Neural cell (in vitro differentiated cells): ENCODE results near the gene KLHDC4. TPM values are rescaled to one million over a fixed set of nuclear protein-coding genes. Genes with fewer than 3 reads are reported as not detected.

Experiments
- H2AFZ ChIP-seq: fragments of 200-600, 300-800 bp; sonication (generic), shearing (Covaris generic); 2 replicates; pipeline ENCODE4 v1.6.0; 2014; ENCODE audit warnings: low read depth, mild to moderate bottlenecking, antibody characterized with exemption, low read length, moderate library complexity
- H3F3A ChIP-seq: fragments of 200-600 bp; shearing (Covaris generic); 2 replicates; pipeline ENCODE4 v1.6.1; 2016; ENCODE audit warnings: mild to moderate bottlenecking, moderate library complexity, mixed read lengths, antibody characterized with exemption, low read length; ENCODE audit not compliant: insufficient read depth, poor library complexity, severe bottlenecking
- H3K27ac ChIP-seq: fragments of 200-600, 300-800 bp; sonication (generic), shearing (Covaris generic); 2 replicates; pipeline ENCODE4 v1.5.1; 2014; ENCODE audit warnings: mild to moderate bottlenecking, low read length, moderate library complexity
- H3K27me3 ChIP-seq: fragments of 300-800, 200-600 bp; sonication (generic), shearing (Covaris generic); 2 replicates; pipeline ENCODE4 v1.6.0; 2014; ENCODE audit warnings: mild to moderate bottlenecking, low read depth, low read length, moderate library complexity; ENCODE audit not compliant: insufficient read depth
- H3K36me3 ChIP-seq: fragments of 300-800, 200-600 bp; sonication (generic), shearing (Covaris generic); 2 replicates; pipeline ENCODE4 v1.5.1; 2014; ENCODE audit warnings: mild to moderate bottlenecking, antibody characterized with exemption, low read length, moderate library complexity; ENCODE audit not compliant: insufficient read depth
- H3K4me2 ChIP-seq: fragments of 300-800, 200-600 bp; sonication (generic), shearing (Covaris generic); 2 replicates; pipeline ENCODE4 v1.6.0; 2014; ENCODE audit warnings: mild to moderate bottlenecking, low read length
- H3K4me3 ChIP-seq: fragments of 300-800, 200-600 bp; sonication (generic), shearing (Covaris generic); 2 replicates; pipeline ENCODE4 v1.5.1; 2014; ENCODE audit warnings: mild to moderate bottlenecking, low read length, moderate library complexity
- H3K79me2 ChIP-seq: fragments of 200-600 bp; shearing (Covaris generic); replicated peaks from 2 replicates; pipeline ENCODE4 v1.6.0; 2014; ENCODE audit warnings: mild to moderate bottlenecking, low read length, moderate library complexity; ENCODE audit not compliant: insufficient read depth
- H3K9ac ChIP-seq: fragments of 300-800, 200-600 bp; sonication (generic), shearing (Covaris generic); 2 replicates; pipeline ENCODE4 v1.6.1; 2016; ENCODE audit warnings: mild to moderate bottlenecking, low read length, mixed read lengths
- H3K9me2 ChIP-seq: fragments of 200-600 bp; shearing (Covaris generic); 2 replicates; pipeline ENCODE4 v1.6.1; 2016; ENCODE audit warnings: mild to moderate bottlenecking, low read length, mixed read lengths; ENCODE audit not compliant: insufficient read depth
- H3K9me3 ChIP-seq: fragments of 200-600, 300-800 bp; sonication (generic), shearing (Covaris generic); 2 replicates; pipeline ENCODE4 v1.6.1; 2016; ENCODE audit warnings: mild to moderate bottlenecking, mixed run types, low read length, moderate library complexity, mixed read lengths
- H4K20me1 ChIP-seq: fragments of 200-600 bp; shearing (Covaris generic); 2 replicates; pipeline ENCODE4 v1.6.1; 2016; ENCODE audit warnings: mild to moderate bottlenecking, mixed run types; ENCODE audit not compliant: insufficient read depth
- EP300 ChIP-seq: fragments of 450-650 bp; conservative IDR thresholded peaks from 2 replicates; pipeline ENCODE4 v1.6.1; 2014; ENCODE audit warnings: antibody characterized with exemption, mild to moderate bottlenecking, moderate library complexity; ENCODE audit not compliant: poor library complexity, severe bottlenecking
- EZH2 ChIP-seq: fragments of 200-600, 300-800 bp; shearing (Covaris generic), sonication (generic); IDR thresholded peaks from 2 replicates; pipeline ENCODE4 v1.6.1; 2014; ENCODE audit warnings: antibody characterized with exemption, low read length, borderline replicate concordance, mild to moderate bottlenecking; ENCODE audit not compliant: insufficient read depth, poor library complexity, severe bottlenecking
- MXI1 ChIP-seq: fragments of 450-650 bp; conservative IDR thresholded peaks from 2 replicates; pipeline ENCODE4 v1.6.1; 2014; ENCODE audit warnings: antibody characterized with exemption, mild to moderate bottlenecking; ENCODE audit not compliant: poor library complexity, severe bottlenecking
- POLR2AphosphoS5 ChIP-seq: IDR thresholded peaks from 2 replicates; pipeline ENCODE4 v1.6.1; 2012
- RAD21 ChIP-seq: fragments of 450-650 bp; conservative IDR thresholded peaks from 2 replicates; pipeline ENCODE4 v1.6.1; 2014; ENCODE audit warnings: antibody characterized with exemption, mild to moderate bottlenecking, moderate library complexity
- SMC3 ChIP-seq: fragments of 450-650 bp; conservative IDR thresholded peaks from 2 replicates; pipeline ENCODE4 v1.6.1; 2014; ENCODE audit warnings: antibody characterized with exemption, mild to moderate bottlenecking, moderate library complexity; ENCODE audit not compliant: poor library complexity
- TAF1 ChIP-seq: IDR thresholded peaks from 2 replicates; pipeline ENCODE4 v1.6.1; 2012; ENCODE audit warnings: low read depth
- polyA plus RNA-seq: library from polyadenylated mRNA; depleted of rRNA; stranded (reverse); fragments of >200 nt; gene quantifications from 2 replicates; pipeline ENCODE4 v1.2.3, GENCODE V29; 2014
- TF ChIP-seq, protein P1 (sequence below): IDR thresholded peaks from 2 replicates; pipeline ENCODE4 v1.6.1; 2012; ENCODE audit warnings: borderline replicate concordance
- TF ChIP-seq, protein P2 (sequence below): fragments of 450-650 bp; IDR thresholded peaks from 2 replicates; pipeline ENCODE4 v1.5.1; 2014; ENCODE audit warnings: antibody characterized with exemption, mild to moderate bottlenecking, moderate library complexity; ENCODE audit not compliant: poor library complexity, severe bottlenecking

Gene KLHDC4
- polyA plus RNA-seq, 1 donor from 2014 or later, result 27.5 TPM

DNA sequence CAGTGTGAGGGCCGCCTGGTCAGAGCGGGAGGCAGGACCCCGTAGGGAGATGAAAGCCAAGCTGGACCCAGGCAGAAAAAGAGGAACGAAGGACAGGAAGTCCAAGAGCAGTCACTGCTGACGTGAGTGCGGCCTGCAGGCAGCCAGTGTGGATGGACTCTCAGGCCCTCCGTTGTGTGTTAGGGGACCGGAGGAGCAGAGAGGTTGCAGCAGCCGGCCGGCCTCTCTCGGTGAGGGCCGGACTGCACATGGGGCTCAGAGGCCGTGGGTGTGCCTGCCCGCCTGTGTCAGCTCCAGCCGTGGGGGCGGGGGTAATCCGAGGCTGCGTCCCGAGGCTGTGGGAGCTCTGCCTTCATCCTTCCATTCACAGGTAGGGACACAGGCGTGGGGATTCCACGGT, 96.1 kb downstream of the KLHDC4 start (continued):
- no peak for TF ChIP-seq RAD21
- no peak for TF ChIP-seq SMC3

DNA sequence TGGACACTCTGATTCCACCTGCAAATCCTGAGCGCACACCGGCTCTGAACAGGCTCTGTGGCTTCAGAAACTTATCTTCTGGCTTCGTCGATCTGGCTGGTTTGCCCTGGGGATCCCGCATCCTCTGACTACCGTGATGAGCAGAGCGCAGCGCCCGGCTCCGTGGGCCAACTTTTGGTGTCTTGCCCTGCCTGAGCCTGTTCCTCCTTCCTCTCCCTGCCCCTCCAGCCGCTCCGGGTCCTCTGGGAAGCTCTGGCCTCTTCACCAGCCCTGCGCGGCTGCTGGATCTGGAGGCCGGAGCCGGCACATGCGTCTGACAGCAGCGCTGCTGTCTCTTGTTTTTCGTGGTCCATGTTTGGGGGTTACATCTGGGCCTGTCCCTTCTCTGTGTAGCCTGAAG, 97.8 kb downstream of the KLHDC4 start:
- Histone ChIP-seq H3K4me2 (no peak overlapping the region), H3K36me3 (no peaks in the 10 kb centered on the region), H3K9me2 (no peaks in the 10 kb centered on the region), H4K20me1 (no peaks in the 10 kb centered on the region), H3K27ac (no peak overlapping the region), H2AFZ (no peak overlapping the region), H3K9me3 (no peaks in the 10 kb centered on the region), H3F3A (no peaks in the 10 kb centered on the region), H3K4me3 (no peak overlapping the region), H3K79me2 (no peaks in the 10 kb centered on the region), H3K9ac (no peak overlapping the region), H3K27me3 (no peaks in the 10 kb centered on the region)
- TF ChIP-seq SMC3 (no peak), RAD21 (no peak), EZH2 (no peak), MXI1 (no peak), POLR2AphosphoS5 (no peak), EP300 (no peak), TAF1 (no peak)
- TF ChIP-seq, protein P1, sequence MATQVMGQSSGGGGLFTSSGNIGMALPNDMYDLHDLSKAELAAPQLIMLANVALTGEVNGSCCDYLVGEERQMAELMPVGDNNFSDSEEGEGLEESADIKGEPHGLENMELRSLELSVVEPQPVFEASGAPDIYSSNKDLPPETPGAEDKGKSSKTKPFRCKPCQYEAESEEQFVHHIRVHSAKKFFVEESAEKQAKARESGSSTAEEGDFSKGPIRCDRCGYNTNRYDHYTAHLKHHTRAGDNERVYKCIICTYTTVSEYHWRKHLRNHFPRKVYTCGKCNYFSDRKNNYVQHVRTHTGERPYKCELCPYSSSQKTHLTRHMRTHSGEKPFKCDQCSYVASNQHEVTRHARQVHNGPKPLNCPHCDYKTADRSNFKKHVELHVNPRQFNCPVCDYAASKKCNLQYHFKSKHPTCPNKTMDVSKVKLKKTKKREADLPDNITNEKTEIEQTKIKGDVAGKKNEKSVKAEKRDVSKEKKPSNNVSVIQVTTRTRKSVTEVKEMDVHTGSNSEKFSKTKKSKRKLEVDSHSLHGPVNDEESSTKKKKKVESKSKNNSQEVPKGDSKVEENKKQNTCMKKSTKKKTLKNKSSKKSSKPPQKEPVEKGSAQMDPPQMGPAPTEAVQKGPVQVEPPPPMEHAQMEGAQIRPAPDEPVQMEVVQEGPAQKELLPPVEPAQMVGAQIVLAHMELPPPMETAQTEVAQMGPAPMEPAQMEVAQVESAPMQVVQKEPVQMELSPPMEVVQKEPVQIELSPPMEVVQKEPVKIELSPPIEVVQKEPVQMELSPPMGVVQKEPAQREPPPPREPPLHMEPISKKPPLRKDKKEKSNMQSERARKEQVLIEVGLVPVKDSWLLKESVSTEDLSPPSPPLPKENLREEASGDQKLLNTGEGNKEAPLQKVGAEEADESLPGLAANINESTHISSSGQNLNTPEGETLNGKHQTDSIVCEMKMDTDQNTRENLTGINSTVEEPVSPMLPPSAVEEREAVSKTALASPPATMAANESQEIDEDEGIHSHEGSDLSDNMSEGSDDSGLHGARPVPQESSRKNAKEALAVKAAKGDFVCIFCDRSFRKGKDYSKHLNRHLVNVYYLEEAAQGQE, result no peak
- TF ChIP-seq, protein P2, sequence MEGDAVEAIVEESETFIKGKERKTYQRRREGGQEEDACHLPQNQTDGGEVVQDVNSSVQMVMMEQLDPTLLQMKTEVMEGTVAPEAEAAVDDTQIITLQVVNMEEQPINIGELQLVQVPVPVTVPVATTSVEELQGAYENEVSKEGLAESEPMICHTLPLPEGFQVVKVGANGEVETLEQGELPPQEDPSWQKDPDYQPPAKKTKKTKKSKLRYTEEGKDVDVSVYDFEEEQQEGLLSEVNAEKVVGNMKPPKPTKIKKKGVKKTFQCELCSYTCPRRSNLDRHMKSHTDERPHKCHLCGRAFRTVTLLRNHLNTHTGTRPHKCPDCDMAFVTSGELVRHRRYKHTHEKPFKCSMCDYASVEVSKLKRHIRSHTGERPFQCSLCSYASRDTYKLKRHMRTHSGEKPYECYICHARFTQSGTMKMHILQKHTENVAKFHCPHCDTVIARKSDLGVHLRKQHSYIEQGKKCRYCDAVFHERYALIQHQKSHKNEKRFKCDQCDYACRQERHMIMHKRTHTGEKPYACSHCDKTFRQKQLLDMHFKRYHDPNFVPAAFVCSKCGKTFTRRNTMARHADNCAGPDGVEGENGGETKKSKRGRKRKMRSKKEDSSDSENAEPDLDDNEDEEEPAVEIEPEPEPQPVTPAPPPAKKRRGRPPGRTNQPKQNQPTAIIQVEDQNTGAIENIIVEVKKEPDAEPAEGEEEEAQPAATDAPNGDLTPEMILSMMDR, result no peak

DNA sequence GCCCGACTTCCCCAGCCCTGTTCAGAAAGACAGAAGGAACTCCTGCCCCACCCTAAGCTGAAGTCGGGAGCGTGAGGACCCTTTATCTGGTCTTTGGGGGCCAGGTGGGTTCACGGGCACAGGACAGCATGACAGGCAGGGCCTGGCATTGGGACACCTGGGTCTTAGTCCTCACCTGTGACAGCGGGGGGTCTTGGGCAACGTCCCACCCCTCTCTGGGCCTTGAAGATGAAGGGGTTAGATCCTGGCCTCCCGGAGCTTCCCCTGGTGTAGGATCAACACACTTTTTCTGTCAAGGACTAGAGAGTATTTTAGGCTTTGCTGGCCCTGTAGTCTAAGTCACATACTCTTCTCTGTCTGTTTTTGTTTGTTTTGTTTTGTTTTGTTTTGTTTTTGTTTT, 98.3 kb downstream of the KLHDC4 start:
- no peaks in the 10 kb centered on the region for H3K27me3 ChIP-seq
- H3K4me3 ChIP-seq, result no peak overlapping the region
- no peak overlapping the region for H3K9ac ChIP-seq
- no peak for TF ChIP-seq SMC3
- TF ChIP-seq EP300, result no peak
- TF ChIP-seq, protein P1, result no peak
- no peak for TF ChIP-seq EZH2
- TF ChIP-seq POLR2AphosphoS5, result no peak
- no peak for TF ChIP-seq MXI1
- TF ChIP-seq TAF1, result no peak
- no peak for TF ChIP-seq RAD21
- TF ChIP-seq, protein P2, result no peak
- no peaks in the 10 kb centered on the region for H3K9me3 ChIP-seq
- no peaks in the 10 kb centered on the region for H3K36me3 ChIP-seq
- H3K27ac ChIP-seq, result no peak overlapping the region
- H3F3A ChIP-seq, result no peaks in the 10 kb centered on the region
- no peak overlapping the region for H3K4me2 ChIP-seq
- H4K20me1 ChIP-seq, result no peaks in the 10 kb centered on the region
- H3K9me2 ChIP-seq, result no peaks in the 10 kb centered on the region
- H3K79me2 ChIP-seq, result no peaks in the 10 kb centered on the region
- H2AFZ ChIP-seq, result no peak overlapping the region
